Mesothelial cell of epicardium (in vitro differentiated cells): ENCODE measurements around the gene WWP2. TPM values are rescaled to one million over a fixed set of nuclear protein-coding genes. Genes with fewer than 3 reads are reported as not detected.
"Not testable (repeated sequence)": the region's sequence is repeated elsewhere in the genome, so short reads cannot be mapped to it uniquely, and the experiment has no call there.

Experiments
- DNase-seq, 2 experiments: peaks; one replicate each; pipeline ENCODE4 v3.0.0; 2021; ENCODE audit warnings: low spot score in 2 of 2; ENCODE audit not compliant: unreplicated experiment in 2 of 2
- H3K27ac Mint-ChIP-seq: 2 replicates; pipeline ENCODE4 v1.8.0; 2021; ENCODE audit warnings: mixed read lengths
- H3K27me3 Mint-ChIP-seq: 2 replicates; pipeline ENCODE4 v1.8.0; 2021; ENCODE audit warnings: low read depth, mixed read lengths
- H3K36me3 Mint-ChIP-seq: 2 replicates; pipeline ENCODE4 v1.8.0; 2021; ENCODE audit warnings: mixed read lengths
- H3K4me1 Mint-ChIP-seq: 2 replicates; pipeline ENCODE4 v1.8.0; 2021; ENCODE audit warnings: mixed read lengths
- H3K4me3 Mint-ChIP-seq: 2 replicates; pipeline ENCODE4 v1.8.0; 2021; ENCODE audit warnings: mild to moderate bottlenecking, moderate library complexity, mixed read lengths
- H3K9me3 Mint-ChIP-seq: 2 replicates; pipeline ENCODE4 v1.8.0; 2021; ENCODE audit warnings: mixed read lengths
- CTCF ChIP-seq: fragments of 200-600 bp; sonication (generic); IDR thresholded peaks from one replicate; pipeline ENCODE4 v1.5.0; 2021; ENCODE audit warnings: antibody characterized with exemption; ENCODE audit not compliant: unreplicated experiment
- total RNA-seq: library from RNA; stranded (reverse); gene quantifications from 3 replicates; pipeline ENCODE4 v1.2.1, GENCODE V29; 2021

The WWP2 gene
- total RNA-seq, 1 donor from 2014 or later = 39.6 TPM

GRCh38 chr16:69940676-69941075, 178.5 kb downstream of the WWP2 start:
- Mint-ChIP-seq H3K36me3 (peaks cover 17% of the 10 kb centered on the region), H3K4me1 (peaks cover 6% of the 10 kb centered on the region), H3K27me3 (no peaks in the 10 kb centered on the region), H3K27ac (no peak overlapping the region), H3K4me3 (no peak overlapping the region), H3K9me3 (no peaks in the 10 kb centered on the region)
- DNase-seq = no peak
- no peak for TF ChIP-seq CTCF

- Mint-ChIP-seq H3K9me3 (no peaks in the 10 kb centered on the region), H3K27ac (no peak overlapping the region), H3K27me3 (no peaks in the 10 kb centered on the region), H3K4me1 (peaks cover 6% of the 10 kb centered on the region), H3K36me3 (peaks cover 13% of the 10 kb centered on the region), H3K4me3 (no peak overlapping the region)
- no peak for DNase-seq
- TF ChIP-seq CTCF = no peak
Measured at GRCh38 chr16:69941251-69942098, 179.3 kb downstream of the WWP2 start.

GRCh38 chr16:69942099-69942491, 180.0 kb downstream of the WWP2 start:
- Mint-ChIP-seq H3K4me1 (peaks cover 6% of the 10 kb centered on the region), H3K27me3 (no peaks in the 10 kb centered on the region), H3K36me3 (peaks cover 8% of the 10 kb centered on the region), H3K9me3 (no peaks in the 10 kb centered on the region), H3K4me3 (no peak overlapping the region), H3K27ac (no peak overlapping the region)
- TF ChIP-seq CTCF = no peak
- no peak for DNase-seq

GRCh38 chr16:69942627-69943170, 180.6 kb downstream of the WWP2 start:
- H3K27ac Mint-ChIP-seq = no peak overlapping the region
- peaks cover 2% of the 10 kb centered on the region for H3K36me3 Mint-ChIP-seq
- TF ChIP-seq CTCF = no peak

GRCh38 chr16:69943241-69944036, 181.3 kb downstream of the WWP2 start:
- not testable (repeated sequence) for H3K4me3 Mint-ChIP-seq, DNase-seq, H3K4me1 Mint-ChIP-seq, H3K9me3 Mint-ChIP-seq, H3K27me3 Mint-ChIP-seq, H3K36me3 Mint-ChIP-seq
- H3K27ac Mint-ChIP-seq = peak overlapping the region; percentile 6

More at GRCh38 chr16:69942627-69943170, 180.6 kb downstream of the WWP2 start:
- no peak for DNase-seq
- peaks cover 6% of the 10 kb centered on the region for H3K4me1 Mint-ChIP-seq
- H3K9me3 Mint-ChIP-seq = no peaks in the 10 kb centered on the region
- H3K27me3 Mint-ChIP-seq = no peaks in the 10 kb centered on the region
- H3K4me3 Mint-ChIP-seq = no peak overlapping the region

GRCh38 chr16:69950411-69950810, 188.3 kb downstream of the WWP2 start:
- DNase-seq, H3K4me1 Mint-ChIP-seq, H3K36me3 Mint-ChIP-seq, H3K27ac Mint-ChIP-seq, H3K27me3 Mint-ChIP-seq, H3K9me3 Mint-ChIP-seq, H3K4me3 Mint-ChIP-seq: not testable (repeated sequence)

GRCh38 chr16:69951017-69951671, 189.0 kb downstream of the WWP2 start, which contains the start of gene CLEC18A:
TSS of gene CLEC18A (plus strand) at chr16:69951334. CDS start at chr16:69951367, 33 bp downstream.
- not testable (repeated sequence) for DNase-seq, H3K27ac Mint-ChIP-seq, H3K27me3 Mint-ChIP-seq, H3K36me3 Mint-ChIP-seq, H3K4me3 Mint-ChIP-seq, H3K9me3 Mint-ChIP-seq, H3K4me1 Mint-ChIP-seq

GRCh38 chr16:69951672-69952031, 189.5 kb downstream of the WWP2 start:
- not testable (repeated sequence) for H3K36me3 Mint-ChIP-seq, H3K4me3 Mint-ChIP-seq, H3K27me3 Mint-ChIP-seq, H3K4me1 Mint-ChIP-seq, DNase-seq, H3K9me3 Mint-ChIP-seq, H3K27ac Mint-ChIP-seq

GRCh38 chr16:69952116-69952515, 190.0 kb downstream of the WWP2 start:
- DNase-seq, H3K27ac Mint-ChIP-seq, H3K4me3 Mint-ChIP-seq, H3K4me1 Mint-ChIP-seq, H3K27me3 Mint-ChIP-seq, H3K36me3 Mint-ChIP-seq, H3K9me3 Mint-ChIP-seq: not testable (repeated sequence)
